Right atrium auricular region (tissue), 2 donors: ENCODE results near the gene IL17F. TPM values are rescaled to one million over a fixed set of nuclear protein-coding genes. Genes with fewer than 3 reads are reported as not detected.

Experiments
- DNase-seq: peaks from one replicate; pipeline ENCODE4 v3.0.0-alpha.2; 2019; ENCODE audit warnings: low spot score
- H3K27ac ChIP-seq, 2 donors: fragments of 200-600 bp; sonication (generic); 1 replicate in 1 of 2; 2 replicates in 1 of 2; pipeline ENCODE4 v1.5.1; 2016 to 2019
- H3K27me3 ChIP-seq, 2 donors: fragments of 200-600 bp; sonication (generic); one replicate each; pipeline versions ENCODE4 v1.5.1 to v1.6.0; 2017 to 2019
- H3K36me3 ChIP-seq: fragments of 200-600 bp; sonication (generic); one replicate; pipeline ENCODE4 v1.5.1; 2016
- H3K4me1 ChIP-seq, 2 donors: fragments of 200-600 bp; sonication (generic); one replicate each; pipeline versions ENCODE4 v1.5.1 to v1.6.0; 2017 to 2019
- H3K4me3 ChIP-seq, 2 donors: fragments of 200-600 bp; sonication (generic); 1 replicate in 1 of 2; 2 replicates in 1 of 2; pipeline ENCODE4 v1.5.1; 2017 to 2019; ENCODE audit warnings: mild to moderate bottlenecking in 1 of 2, moderate library complexity in 1 of 2
- H3K9me3 ChIP-seq, 2 donors: fragments of 200-600 bp; sonication (generic); one replicate each; pipeline ENCODE4 v1.5.1; 2019
- CTCF ChIP-seq, 2 donors: fragments of 200-600 bp; sonication (generic); IDR thresholded peaks; one replicate each; pipeline ENCODE4 v1.5.1; 2019; ENCODE audit warnings: antibody characterized with exemption in 2 of 2
- total RNA-seq, 2 donors: library from RNA; depleted of rRNA; stranded (reverse); fragments of >200 nt; gene quantifications; one replicate each; pipeline ENCODE4 v1.1.0, GENCODE V29; 2016

Gene IL17F
- total RNA-seq, 2 donors from 2014 or later: not detected

GRCh38 chr6:52213127-52213526 lies 31.2 kb downstream of the IL17F start:
- Histone ChIP-seq H3K36me3 (no peaks in the 10 kb centered on the region), H3K27ac (no peak overlapping the region), H3K9me3 (no peaks in the 10 kb centered on the region), H3K4me3 (no peak overlapping the region), H3K27me3 (no peaks in the 10 kb centered on the region), H3K4me1 (no peaks in the 10 kb centered on the region)
- DNase-seq: no peak
- TF ChIP-seq CTCF (IDR thresholded peaks at IDR 0.05): no peak

DNA sequence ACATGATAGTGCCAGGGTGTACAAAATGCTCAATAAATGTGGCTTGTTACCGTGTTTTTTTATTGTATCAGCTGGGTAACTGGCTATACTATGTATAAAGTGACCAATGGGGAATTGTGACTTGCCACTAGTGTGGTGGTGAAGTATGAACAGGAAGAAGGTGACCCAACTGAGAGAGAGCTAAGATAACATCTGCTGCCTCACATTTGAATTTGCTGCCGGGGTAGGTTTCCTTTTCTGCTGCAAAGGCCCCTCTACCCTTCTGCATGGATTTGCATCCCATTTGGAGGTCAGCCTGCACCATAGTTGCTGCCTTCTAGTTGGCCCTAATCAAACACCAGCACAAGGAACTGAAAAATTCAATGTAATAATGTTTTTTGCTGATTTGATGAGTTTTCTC lies 34.1 kb downstream of the IL17F start:
- Histone ChIP-seq H3K36me3 (no peaks in the 10 kb centered on the region), H3K4me3 (no peak overlapping the region), H3K27me3 (no peaks in the 10 kb centered on the region), H3K27ac (no peak overlapping the region), H3K4me1 (no peaks in the 10 kb centered on the region), H3K9me3 (no peaks in the 10 kb centered on the region)
- TF ChIP-seq CTCF (IDR thresholded peaks at IDR 0.05): no peak
- no peak for DNase-seq

- Histone ChIP-seq H3K27me3 (no peaks in the 10 kb centered on the region), H3K9me3 (no peaks in the 10 kb centered on the region), H3K4me1 (no peaks in the 10 kb centered on the region), H3K4me3 (no peak overlapping the region), H3K36me3 (no peaks in the 10 kb centered on the region), H3K27ac (no peak overlapping the region)
- TF ChIP-seq CTCF (IDR thresholded peaks at IDR 0.05): no peak
- DNase-seq: no peak
Observed at GRCh38 chr6:52209770-52210169, 34.5 kb downstream of the IL17F start.

GRCh38 chr6:52208612-52209011 lies 35.7 kb downstream of the IL17F start:
- H3K27me3 ChIP-seq: no peaks in the 10 kb centered on the region
- H3K4me3 ChIP-seq: no peak overlapping the region
- H3K36me3 ChIP-seq: no peaks in the 10 kb centered on the region
- no peak overlapping the region for H3K27ac ChIP-seq
- H3K9me3 ChIP-seq: no peaks in the 10 kb centered on the region
- DNase-seq: no peak
- TF ChIP-seq CTCF (IDR thresholded peaks at IDR 0.05): no peak
- H3K4me1 ChIP-seq: no peaks in the 10 kb centered on the region

- Histone ChIP-seq H3K4me1 (no peaks in the 10 kb centered on the region), H3K9me3 (no peaks in the 10 kb centered on the region), H3K27ac (no peak overlapping the region), H3K36me3 (no peaks in the 10 kb centered on the region), H3K4me3 (no peak overlapping the region), H3K27me3 (no peaks in the 10 kb centered on the region)
- DNase-seq: no peak
- TF ChIP-seq CTCF (IDR thresholded peaks at IDR 0.05): no peak
Observed at GRCh38 chr6:52207066-52207465, 37.2 kb downstream of the IL17F start.

DNA sequence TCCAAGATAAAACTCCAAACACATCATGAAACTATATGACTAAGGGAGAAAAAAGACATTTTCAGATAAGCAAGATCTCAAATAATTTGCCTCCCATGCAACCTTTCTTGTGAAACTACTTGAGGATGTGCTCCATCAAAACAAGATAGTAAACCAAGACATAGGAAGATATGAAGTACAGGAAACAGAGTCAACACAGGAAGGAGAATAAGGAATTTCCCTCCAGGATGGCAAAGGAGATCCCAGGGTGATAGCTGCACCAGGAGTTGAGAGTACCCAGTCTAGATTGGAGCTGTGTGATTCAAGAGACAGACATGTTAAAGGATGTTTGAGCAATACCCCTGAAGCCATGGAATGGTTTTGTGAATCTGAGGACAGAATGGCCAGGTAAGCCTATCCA lies 42.8 kb downstream of the IL17F start:
- H3K4me3 ChIP-seq: no peak overlapping the region
- H3K36me3 ChIP-seq: no peaks in the 10 kb centered on the region
- no peak overlapping the region for H3K27ac ChIP-seq
- H3K27me3 ChIP-seq: no peaks in the 10 kb centered on the region
- H3K4me1 ChIP-seq: no peaks in the 10 kb centered on the region
- DNase-seq: no peak
- TF ChIP-seq CTCF (IDR thresholded peaks at IDR 0.05): no peak
- H3K9me3 ChIP-seq: peaks cover 0 to 14% of the 10 kb centered on the region in 2 donors
